GM19328 (cell line): Measurements from ENCODE around the gene GEMIN4.
"Not testable (repeated sequence)": the region's sequence is repeated elsewhere in the genome, so short reads cannot be mapped to it uniquely, and the experiment has no call there.

Experiments
- ATAC-seq: cut with Tn5 transposase; IDR thresholded peaks from one replicate; pipeline ENCODE4 v1.9.1; 2021; ENCODE audit warnings: mild to moderate bottlenecking, moderate library complexity; ENCODE audit not compliant: unreplicated experiment

GEMIN4 gene

GRCh38 chr17:752002-752619, at the start of gene GEMIN4:
GEMIN4 (minus strand) TSS chr17:752264; CDS start chr17:752142, 122 bp downstream.
- ATAC-seq, result peak; percentile 78

GRCh38 chr17:801660-802059, 49.6 kb upstream of the GEMIN4 start:
- no peak for ATAC-seq

DNA sequence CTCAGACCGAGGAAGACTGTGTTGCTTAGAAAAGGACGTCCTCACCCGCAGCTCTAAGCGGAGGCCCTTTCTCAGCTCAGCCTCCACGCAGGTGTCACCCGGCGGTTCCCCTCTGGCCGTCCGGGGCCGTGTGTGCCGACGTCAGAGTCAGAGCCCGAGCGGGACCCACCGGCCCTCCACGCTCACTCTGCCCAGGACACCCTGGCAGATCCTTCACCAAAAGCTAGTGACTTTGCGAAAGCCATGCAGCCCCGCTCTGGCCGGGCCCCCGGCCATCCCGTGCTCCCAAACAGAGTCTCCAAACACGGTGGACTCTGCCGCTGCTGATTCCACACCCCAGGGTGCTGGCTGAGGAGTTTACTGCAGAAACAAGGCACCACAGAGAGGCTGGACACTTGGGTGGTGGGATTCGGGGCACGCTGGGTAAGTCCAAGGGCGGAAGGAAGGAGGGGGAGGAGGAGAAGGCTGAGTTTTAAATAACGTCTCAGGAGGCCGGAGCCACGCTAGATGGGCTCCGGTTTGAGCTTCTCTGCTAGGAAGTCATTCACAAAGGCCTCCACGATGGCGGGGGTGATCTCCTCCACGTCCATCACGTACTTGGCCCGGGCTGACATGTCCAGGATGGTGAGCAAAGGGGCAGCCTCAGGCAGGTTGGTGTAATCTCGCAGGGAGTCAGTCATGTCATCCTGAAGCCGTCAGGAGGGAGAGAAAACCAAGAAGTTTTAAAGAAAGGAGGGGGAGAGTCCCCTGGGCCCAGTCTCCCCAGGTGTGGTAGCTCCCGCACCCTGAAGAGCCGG, 48.6 kb upstream of the GEMIN4 start:
- ATAC-seq, result no peak

- no peak for ATAC-seq
Measured at GRCh38 chr17:799261-799660, 47.2 kb upstream of the GEMIN4 start.

DNA sequence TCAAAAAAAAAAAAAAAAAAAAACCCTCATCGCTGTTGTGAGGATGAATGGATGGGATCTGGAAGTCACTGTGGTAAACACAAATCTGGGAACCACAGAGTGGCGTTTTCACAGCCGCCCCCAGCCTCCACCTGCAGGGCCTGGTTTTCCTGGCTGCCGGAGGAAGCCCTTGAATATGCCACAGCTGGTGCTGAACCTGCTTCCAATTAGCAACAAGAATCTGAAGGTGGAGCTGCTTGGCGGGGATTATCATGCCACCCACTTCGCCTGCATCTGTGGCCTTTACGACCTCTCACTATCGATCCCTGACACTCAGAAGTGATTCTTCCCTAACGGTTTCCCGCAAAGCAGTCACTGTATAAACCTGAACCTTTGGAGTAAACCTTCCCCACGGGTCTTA, 46.2 kb upstream of the GEMIN4 start:
- ATAC-seq, result no peak

GRCh38 chr17:797236-797840, 45.3 kb upstream of the GEMIN4 start:
- no peak for ATAC-seq

- ATAC-seq, result no peak
Measured at GRCh38 chr17:796609-797008, 44.5 kb upstream of the GEMIN4 start.

DNA sequence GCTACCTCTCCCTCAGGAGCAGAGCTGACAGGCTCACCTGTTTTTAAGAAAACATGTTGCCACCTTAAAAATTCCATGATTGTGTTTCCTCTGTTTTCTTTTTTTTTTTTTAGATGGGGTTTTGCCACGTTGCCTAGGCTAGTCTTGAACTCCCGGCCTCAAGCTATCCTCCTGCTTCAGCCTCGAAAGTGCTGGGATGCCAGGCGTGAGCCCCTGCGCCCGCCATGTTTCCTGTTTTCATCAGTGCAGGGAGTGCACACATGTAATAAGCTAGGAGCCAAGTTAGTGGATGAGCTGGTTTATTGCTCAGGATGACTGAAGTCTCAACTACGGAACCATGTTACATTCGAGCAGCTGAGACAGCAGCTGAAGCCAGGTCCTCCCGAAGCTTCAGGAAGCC, 43.7 kb upstream of the GEMIN4 start:
- ATAC-seq, result no peak

- ATAC-seq, result no peak
Measured at GRCh38 chr17:795276-795675, 43.2 kb upstream of the GEMIN4 start.

GRCh38 chr17:794876-795275, 42.8 kb upstream of the GEMIN4 start:
- ATAC-seq, result no peak

DNA sequence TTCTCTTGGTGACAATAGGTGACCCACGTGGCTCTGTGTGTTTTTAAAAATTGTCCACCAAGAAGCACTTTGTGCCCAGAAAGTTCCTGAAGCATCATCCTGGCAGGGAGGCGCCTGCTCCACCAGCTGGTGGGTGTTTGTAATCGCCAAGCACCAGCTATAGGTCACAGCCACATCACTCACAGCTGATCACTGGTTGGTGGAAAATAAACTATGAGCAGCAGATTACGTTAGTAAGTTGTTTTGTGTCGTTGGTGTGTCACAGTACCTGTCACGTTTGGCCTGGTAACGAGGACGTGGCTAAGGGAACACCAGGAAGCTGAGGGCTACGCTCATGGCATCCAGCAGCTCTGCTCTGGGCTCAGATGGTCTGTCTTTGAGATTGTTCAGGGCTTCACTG, 40.2 kb upstream of the GEMIN4 start:
- ATAC-seq, result no peak

GRCh38 chr17:791829-792228, 39.8 kb upstream of the GEMIN4 start:
- no peak for ATAC-seq

GRCh38 chr17:790874-791247, 38.8 kb upstream of the GEMIN4 start:
- ATAC-seq, result not testable (repeated sequence)

DNA sequence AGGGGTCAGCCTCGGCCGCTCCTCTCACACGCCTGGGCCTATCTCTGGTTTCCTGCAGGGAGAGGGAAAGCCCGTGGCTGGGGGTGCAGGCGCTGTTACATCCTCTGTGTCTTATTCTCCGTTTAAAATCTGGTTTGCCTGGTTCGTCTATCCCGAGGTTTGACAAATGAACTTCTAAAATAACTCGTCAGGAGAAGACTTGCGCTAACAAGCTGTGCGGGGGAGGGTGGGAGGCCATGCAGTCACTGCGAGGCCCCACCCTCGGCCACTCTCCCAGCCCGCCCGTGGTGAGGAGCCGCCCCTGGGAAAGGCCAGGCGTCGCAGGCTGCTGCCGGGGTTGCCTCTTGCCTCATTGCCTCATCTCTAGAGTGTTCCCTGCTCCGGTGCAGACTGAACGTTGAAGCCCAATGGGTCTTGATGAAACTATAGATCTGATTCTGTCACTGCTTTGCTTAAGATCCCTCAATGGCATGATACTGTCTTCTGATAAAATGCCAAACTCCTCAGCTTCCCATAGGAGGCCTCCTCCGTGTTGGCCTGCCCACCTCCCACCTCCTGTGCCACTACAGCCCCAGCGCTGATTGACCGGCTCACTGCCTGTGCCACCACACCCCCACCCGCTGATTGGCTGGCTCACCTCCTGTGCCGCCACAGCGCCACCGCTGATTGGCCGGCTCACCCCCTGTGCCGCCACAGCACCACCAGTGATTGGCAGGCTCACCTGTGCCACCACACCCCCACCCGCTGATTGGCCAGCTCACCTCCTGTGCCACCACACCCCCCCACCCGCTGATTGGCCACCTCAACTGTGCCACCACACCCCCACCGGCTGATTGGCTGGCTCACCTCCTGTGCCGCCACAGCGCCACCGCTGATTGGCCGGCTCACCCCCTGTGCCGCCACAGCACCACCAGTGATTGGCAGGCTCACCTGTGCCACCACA, 38.1 kb upstream of the GEMIN4 start:
- not testable (repeated sequence) for ATAC-seq

GRCh38 chr17:789160-789840, 37.2 kb upstream of the GEMIN4 start:
- no peak for ATAC-seq

GRCh38 chr17:788551-788950, 36.5 kb upstream of the GEMIN4 start:
- ATAC-seq, result no peak

- ATAC-seq, result no peak
Measured at GRCh38 chr17:787641-788221, 35.7 kb upstream of the GEMIN4 start.

GRCh38 chr17:785901-786300, 33.8 kb upstream of the GEMIN4 start:
- not testable (repeated sequence) for ATAC-seq

DNA sequence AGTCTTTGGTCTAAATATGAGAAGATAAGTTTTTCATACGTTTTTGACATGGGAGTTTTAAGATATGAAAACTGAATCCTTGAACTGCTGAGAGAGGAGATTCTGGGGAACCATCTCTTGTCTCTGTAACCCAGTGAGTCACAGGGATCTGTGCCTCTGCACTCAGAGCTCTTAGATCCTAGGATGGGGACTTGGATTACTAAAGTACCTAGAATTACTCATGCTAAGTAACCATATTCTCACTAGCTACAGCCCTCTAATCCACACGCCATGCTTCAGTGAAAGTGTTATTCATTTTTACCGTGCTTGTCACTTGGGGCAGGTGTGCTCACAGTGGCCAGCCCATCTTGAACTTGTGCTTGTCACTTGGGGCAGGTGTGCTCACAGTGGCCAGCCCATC, 32.1 kb upstream of the GEMIN4 start:
- no peak for ATAC-seq
